Cerebellar cortex (tissue), 1 donor: Measurements from ENCODE around the gene FAM120AOS.
"Not testable (repeated sequence)": the region's sequence is repeated elsewhere in the genome, so short reads cannot be mapped to it uniquely, and the experiment has no call there.

Source experiments
- DNase-seq: peaks from one replicate; pipeline ENCODE4 v3.0.0-alpha.2; 2015; ENCODE audit warnings: low spot score

FAM120AOS gene

GRCh38 chr9:93467062-93467416, 13.7 kb upstream of the FAM120AOS start:
- no peak for DNase-seq

- no peak for DNase-seq
Measured at GRCh38 chr9:93466416-93467061, 13.2 kb upstream of the FAM120AOS start.

GRCh38 chr9:93465855-93466254, 12.5 kb upstream of the FAM120AOS start:
- DNase-seq: no peak

- no peak for DNase-seq
Measured at GRCh38 chr9:93464876-93465275, 11.5 kb upstream of the FAM120AOS start.

GRCh38 chr9:93464395-93464794, 11.0 kb upstream of the FAM120AOS start:
- DNase-seq: no peak

GRCh38 chr9:93463638-93464248, 10.4 kb upstream of the FAM120AOS start:
- no peak for DNase-seq

- no peak for DNase-seq
Measured at GRCh38 chr9:93461821-93462220, 8.4 kb upstream of the FAM120AOS start.

- DNase-seq: no peak
Measured at GRCh38 chr9:93461414-93461743, 8.0 kb upstream of the FAM120AOS start.

GRCh38 chr9:93460689-93461413, 7.5 kb upstream of the FAM120AOS start:
- DNase-seq: no peak

- no peak for DNase-seq
Measured at GRCh38 chr9:93459432-93459847, 6.1 kb upstream of the FAM120AOS start.

- DNase-seq: no peak
Measured at GRCh38 chr9:93458712-93459111, 5.3 kb upstream of the FAM120AOS start.

- DNase-seq: no peak
Measured at GRCh38 chr9:93457006-93457405, 3.6 kb upstream of the FAM120AOS start.

GRCh38 chr9:93456504-93456903, 3.1 kb upstream of the FAM120AOS start:
- no peak for DNase-seq

- no peak for DNase-seq
Measured at GRCh38 chr9:93456022-93456421, 2.6 kb upstream of the FAM120AOS start.

- peak; percentile 46 for DNase-seq
Measured at GRCh38 chr9:93452710-93453046, 703 bp downstream of the FAM120AOS start.

- DNase-seq: peak; percentile 52
Measured at GRCh38 chr9:93451849-93452709, 1.3 kb downstream of the FAM120AOS start.

GRCh38 chr9:93450945-93451815, 2.2 kb downstream of the FAM120AOS start, which contains the start of gene FAM120A:
FAM120A (plus strand) TSS chr9:93451685; CDS start chr9:93451916, 231 bp downstream.
- DNase-seq: peak; percentile 62

GRCh38 chr9:93447655-93448054, 5.7 kb downstream of the FAM120AOS start:
- no peak for DNase-seq

GRCh38 chr9:93446073-93446472, 7.3 kb downstream of the FAM120AOS start:
- no peak for DNase-seq

- DNase-seq: no peak
Measured at GRCh38 chr9:93440896-93441580, 12.3 kb downstream of the FAM120AOS start.

GRCh38 chr9:93439301-93439700, 14.1 kb downstream of the FAM120AOS start:
- not testable (repeated sequence) for DNase-seq
